HepG2 (cell line): ENCODE results near the gene NPBWR2. TPM values are rescaled to one million over a fixed set of nuclear protein-coding genes. Genes with fewer than 3 reads are reported as not detected.

Experiments used
- ATAD3A ChIP-seq: sonication (generic); formaldehyde crosslinking; IDR thresholded peaks from 2 replicates; pipeline ENCODE4 v1.4.0; 2020; ENCODE audit warnings: missing genetic modification reagents
- CENPT ChIP-seq: sonication (generic); formaldehyde crosslinking; IDR thresholded peaks from 2 replicates; pipeline ENCODE4 v1.8.0; 2022; ENCODE audit warnings: low read depth, mild to moderate bottlenecking, moderate library complexity, missing genetic modification reagents
- CENPX ChIP-seq: sonication (generic); formaldehyde crosslinking; IDR thresholded peaks from 2 replicates; pipeline ENCODE4 v1.9.0; 2021; ENCODE audit warnings: mild to moderate bottlenecking, missing genetic modification reagents, moderate library complexity
- CHCHD3 ChIP-seq: sonication (generic); formaldehyde crosslinking; IDR thresholded peaks from 2 replicates; pipeline ENCODE4 v1.8.0; 2022; ENCODE audit warnings: mild to moderate bottlenecking, missing genetic modification reagents, moderate library complexity
- CHD4 ChIP-seq: fragments of 200-600 bp; sonication (generic); IDR thresholded peaks from 2 replicates; pipeline ENCODE4 v1.7.0; 2017; ENCODE audit warnings: mild to moderate bottlenecking, low read length, borderline replicate concordance
- HNF4G ChIP-seq, 2 experiments: sonication (generic) in 1 of 2; formaldehyde crosslinking in 1 of 2; IDR thresholded peaks; 2 replicates each; pipeline versions ENCODE4 v1.4.0 to v1.6.1; 2011 to 2020; ENCODE audit warnings: borderline replicate concordance in 2 of 2, low read depth in 2 of 2, mild to moderate bottlenecking in 2 of 2, low read length in 1 of 2, missing genetic modification reagents in 1 of 2, moderate library complexity in 1 of 2
- HOXA9 ChIP-seq: sonication (generic); formaldehyde crosslinking; IDR thresholded peaks from 2 replicates; pipeline ENCODE4 v1.8.1; 2022; ENCODE audit warnings: missing genetic modification reagents, mild to moderate bottlenecking, moderate library complexity, borderline replicate concordance
- MBNL3 ChIP-seq: fragments of 250-450 bp; sonication (Bioruptor Pico); conservative IDR thresholded peaks from 2 replicates; pipeline ENCODE4 v1.8.0; 2022; ENCODE audit warnings: mild to moderate bottlenecking, inconsistent platforms
- MED1 ChIP-seq: sonication (generic); formaldehyde crosslinking; IDR thresholded peaks from 2 replicates; pipeline ENCODE4 v1.4.0; 2020; ENCODE audit warnings: missing genetic modification reagents
- NR3C1 ChIP-seq: sonication (generic); formaldehyde crosslinking; IDR thresholded peaks from 2 replicates; pipeline ENCODE4 v1.4.0; 2020; ENCODE audit warnings: missing genetic modification reagents
- PHB2 ChIP-seq: fragments of 450-650 bp; IDR thresholded peaks from 2 replicates; pipeline ENCODE4 v1.6.1; 2018; ENCODE audit not compliant: partially characterized antibody
- TEAD2 ChIP-seq: sonication (generic); formaldehyde crosslinking; IDR thresholded peaks from 2 replicates; pipeline ENCODE4 v1.9.0; 2021; ENCODE audit warnings: missing genetic modification reagents
- TOE1 ChIP-seq: sonication (generic); formaldehyde crosslinking; IDR thresholded peaks from 2 replicates; pipeline ENCODE4 v1.4.0; 2020; ENCODE audit warnings: mild to moderate bottlenecking, missing genetic modification reagents
- ZBTB7B ChIP-seq: sonication (generic); formaldehyde crosslinking; IDR thresholded peaks from 2 replicates; pipeline ENCODE4 v1.4.0; 2020; ENCODE audit warnings: missing genetic modification reagents
- ZNF260 ChIP-seq: sonication (generic); formaldehyde crosslinking; IDR thresholded peaks from 2 replicates; pipeline ENCODE4 v1.4.0; 2020; ENCODE audit warnings: missing genetic modification reagents, low read depth, mild to moderate bottlenecking, borderline replicate concordance
- ZNF264 ChIP-seq: sonication (generic); formaldehyde crosslinking; IDR thresholded peaks from 2 replicates; pipeline ENCODE4 v1.4.0; 2020; ENCODE audit warnings: missing genetic modification reagents
- polyA plus RNA-seq, 8 experiments: library from polyadenylated mRNA; depleted of rRNA in 3 of 8; stranded (reverse) in 7 of 8; unstranded in 1 of 8; fragments of >200 nt; fragmentation: Illumina TruSeq in 4 of 8; extraction: Trizol in 4 of 8; gene quantifications; 2 replicates each; pipeline versions ENCODE4 v1.2.1 to v1.2.3, GENCODE V29; 2011 to 2016; ENCODE audit warnings: low read depth in 4 of 8, missing spikeins in 1 of 8, mixed read lengths in 1 of 8; ENCODE audit not compliant: insufficient read depth in 1 of 8
- total RNA-seq, 5 experiments: library from RNA; depleted of rRNA; stranded (reverse); fragments of >200 nt; fragmentation: Illumina TruSeq; extraction: Trizol; gene quantifications; 2 replicates each; pipeline ENCODE4 v1.2.3, GENCODE V29; 2016; ENCODE audit warnings: low read depth in 1 of 5
- TF ChIP-seq, protein P1 (sequence below): sonication (generic); formaldehyde crosslinking; IDR thresholded peaks from 2 replicates; pipeline ENCODE4 v1.5.0; 2020; ENCODE audit warnings: mild to moderate bottlenecking, missing genetic modification reagents
- TF ChIP-seq, protein P2 (sequence below): sonication (generic); formaldehyde crosslinking; IDR thresholded peaks from 2 replicates; pipeline ENCODE4 v1.9.0; 2021; ENCODE audit warnings: missing genetic modification reagents, mild to moderate bottlenecking, borderline replicate concordance
- TF ChIP-seq, protein P3 (sequence below): sonication (generic); formaldehyde crosslinking; IDR thresholded peaks from 2 replicates; pipeline ENCODE4 v1.5.0; 2020; ENCODE audit warnings: missing genetic modification reagents, mild to moderate bottlenecking, borderline replicate concordance
- TF ChIP-seq, protein P4 (sequence below): sonication (generic); formaldehyde crosslinking; IDR thresholded peaks from 2 replicates; pipeline ENCODE4 v1.4.0; 2020; ENCODE audit warnings: missing genetic modification reagents, low read depth, mild to moderate bottlenecking, borderline replicate concordance
- TF ChIP-seq, protein P5 (sequence below): sonication (generic); formaldehyde crosslinking; conservative IDR thresholded peaks from 2 replicates; pipeline ENCODE4 v1.8.0; 2022; ENCODE audit warnings: mild to moderate bottlenecking, moderate library complexity, missing genetic modification reagents

The NPBWR2 gene
- total and polyA plus RNA-seq, 2 of the 13 experiments (the other 11 are each of a cell fraction or from before 2014, with no cell fraction given): not detected

DNA sequence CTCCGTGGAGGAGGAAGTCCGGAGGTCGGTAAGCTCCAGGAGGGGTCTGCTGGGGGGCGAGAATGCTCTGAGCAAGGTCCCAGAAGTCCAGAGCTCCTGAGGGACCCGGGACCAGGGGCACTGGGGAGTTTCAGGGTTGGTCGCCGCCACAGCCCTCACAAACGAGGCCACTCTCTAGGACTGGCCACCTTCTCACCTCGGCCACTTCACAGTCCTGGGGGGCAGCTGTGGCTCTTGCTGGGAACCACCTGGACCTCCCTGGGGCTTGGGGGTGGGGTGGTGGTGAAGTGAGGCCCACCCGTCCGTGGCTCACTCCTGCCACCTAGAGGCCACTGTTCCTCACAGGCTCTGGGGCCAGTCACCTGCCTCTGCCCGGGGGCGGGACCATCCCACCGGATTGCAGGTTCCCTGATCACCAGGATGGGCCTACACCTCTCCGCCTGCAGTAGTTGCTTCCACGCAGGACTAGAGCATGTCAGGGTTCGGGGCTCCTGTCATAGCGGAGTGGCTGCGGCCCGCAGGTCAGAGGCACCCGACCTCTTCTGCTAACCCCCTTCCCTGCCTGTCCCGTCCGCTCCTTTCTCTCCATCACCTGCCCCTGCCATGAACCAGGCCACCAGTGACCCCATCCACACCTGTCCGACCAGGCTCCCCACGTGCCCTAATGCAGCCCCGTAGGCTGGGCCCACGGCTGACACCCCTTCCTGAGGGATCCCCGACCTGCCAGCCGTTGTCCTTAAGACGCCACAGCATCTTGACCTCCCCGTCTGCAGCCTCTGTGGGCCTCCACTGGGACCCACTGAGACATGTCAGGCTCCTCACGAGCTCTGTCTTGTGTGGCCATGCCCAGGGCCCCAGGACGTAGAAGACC is 49.5 kb downstream of the NPBWR2 start (continued):
- TF ChIP-seq, protein P1, sequence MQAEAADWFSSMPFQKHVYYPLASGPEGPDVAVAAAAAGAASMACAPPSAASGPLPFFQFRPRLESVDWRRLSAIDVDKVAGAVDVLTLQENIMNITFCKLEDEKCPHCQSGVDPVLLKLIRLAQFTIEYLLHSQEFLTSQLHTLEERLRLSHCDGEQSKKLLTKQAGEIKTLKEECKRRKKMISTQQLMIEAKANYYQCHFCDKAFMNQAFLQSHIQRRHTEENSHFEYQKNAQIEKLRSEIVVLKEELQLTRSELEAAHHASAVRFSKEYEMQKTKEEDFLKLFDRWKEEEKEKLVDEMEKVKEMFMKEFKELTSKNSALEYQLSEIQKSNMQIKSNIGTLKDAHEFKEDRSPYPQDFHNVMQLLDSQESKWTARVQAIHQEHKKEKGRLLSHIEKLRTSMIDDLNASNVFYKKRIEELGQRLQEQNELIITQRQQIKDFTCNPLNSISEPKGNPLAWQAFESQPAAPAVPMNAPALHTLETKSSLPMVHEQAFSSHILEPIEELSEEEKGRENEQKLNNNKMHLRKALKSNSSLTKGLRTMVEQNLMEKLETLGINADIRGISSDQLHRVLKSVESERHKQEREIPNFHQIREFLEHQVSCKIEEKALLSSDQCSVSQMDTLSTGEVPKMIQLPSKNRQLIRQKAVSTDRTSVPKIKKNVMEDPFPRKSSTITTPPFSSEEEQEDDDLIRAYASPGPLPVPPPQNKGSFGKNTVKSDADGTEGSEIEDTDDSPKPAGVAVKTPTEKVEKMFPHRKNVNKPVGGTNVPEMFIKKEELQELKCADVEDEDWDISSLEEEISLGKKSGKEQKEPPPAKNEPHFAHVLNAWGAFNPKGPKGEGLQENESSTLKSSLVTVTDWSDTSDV: peak; percentile 73; the same call in 1 of the 2 replicates
- peak; percentile 33; the same call in 1 of the 2 replicates for TF ChIP-seq ZNF264 (CRISPR knock-in tag)
- TF ChIP-seq HOXA9: no peak
- TF ChIP-seq CENPX (CRISPR knock-in tag): no peak
- TF ChIP-seq, protein P2, sequence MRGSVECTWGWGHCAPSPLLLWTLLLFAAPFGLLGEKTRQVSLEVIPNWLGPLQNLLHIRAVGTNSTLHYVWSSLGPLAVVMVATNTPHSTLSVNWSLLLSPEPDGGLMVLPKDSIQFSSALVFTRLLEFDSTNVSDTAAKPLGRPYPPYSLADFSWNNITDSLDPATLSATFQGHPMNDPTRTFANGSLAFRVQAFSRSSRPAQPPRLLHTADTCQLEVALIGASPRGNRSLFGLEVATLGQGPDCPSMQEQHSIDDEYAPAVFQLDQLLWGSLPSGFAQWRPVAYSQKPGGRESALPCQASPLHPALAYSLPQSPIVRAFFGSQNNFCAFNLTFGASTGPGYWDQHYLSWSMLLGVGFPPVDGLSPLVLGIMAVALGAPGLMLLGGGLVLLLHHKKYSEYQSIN (CRISPR knock-in tag): no peak
- no peak for TF ChIP-seq CENPT
- TF ChIP-seq, protein P3, sequence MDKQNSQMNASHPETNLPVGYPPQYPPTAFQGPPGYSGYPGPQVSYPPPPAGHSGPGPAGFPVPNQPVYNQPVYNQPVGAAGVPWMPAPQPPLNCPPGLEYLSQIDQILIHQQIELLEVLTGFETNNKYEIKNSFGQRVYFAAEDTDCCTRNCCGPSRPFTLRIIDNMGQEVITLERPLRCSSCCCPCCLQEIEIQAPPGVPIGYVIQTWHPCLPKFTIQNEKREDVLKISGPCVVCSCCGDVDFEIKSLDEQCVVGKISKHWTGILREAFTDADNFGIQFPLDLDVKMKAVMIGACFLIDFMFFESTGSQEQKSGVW (CRISPR knock-in tag): no peak
- TF ChIP-seq ZBTB7B (CRISPR knock-in tag): peak; percentile 97
- TF ChIP-seq CHD4: no peak; the same call in 1 of the 2 replicates
- no peak for TF ChIP-seq NR3C1 (CRISPR knock-in tag)
- TF ChIP-seq, protein P4, sequence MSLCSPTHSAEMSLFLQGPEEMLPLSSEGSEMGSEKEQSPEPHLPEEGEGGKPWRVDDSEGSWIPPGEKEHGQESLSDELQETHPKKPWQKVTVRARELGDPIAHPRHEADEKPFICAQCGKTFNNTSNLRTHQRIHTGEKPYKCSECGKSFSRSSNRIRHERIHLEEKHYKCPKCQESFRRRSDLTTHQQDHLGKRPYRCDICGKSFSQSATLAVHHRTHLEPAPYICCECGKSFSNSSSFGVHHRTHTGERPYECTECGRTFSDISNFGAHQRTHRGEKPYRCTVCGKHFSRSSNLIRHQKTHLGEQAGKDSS (CRISPR knock-in tag): peak; percentile 72; the same call in 1 of the 2 replicates
- TF ChIP-seq HNF4G (IDR thresholded peaks at IDR 0.05; ENCODE audit: borderline replicate concordance, low read depth, low read length): no peak; the same call in 1 of the 2 replicates
- TF ChIP-seq HNF4G (CRISPR knock-in tag; IDR thresholded peaks at IDR 0.05; ENCODE audit: borderline replicate concordance, low read depth): no peak
- TF ChIP-seq PHB2: no peak
- no peak; the same call in none of the 2 replicates for TF ChIP-seq ATAD3A (CRISPR knock-in tag)
- no peak for TF ChIP-seq ZNF260 (CRISPR knock-in tag)
- TF ChIP-seq TOE1 (CRISPR knock-in tag): no peak
- TF ChIP-seq MBNL3 (CRISPR knock-in tag): no peak
- peak; percentile 69 for TF ChIP-seq MED1
- TF ChIP-seq TEAD2: no peak
- TF ChIP-seq, protein P5, sequence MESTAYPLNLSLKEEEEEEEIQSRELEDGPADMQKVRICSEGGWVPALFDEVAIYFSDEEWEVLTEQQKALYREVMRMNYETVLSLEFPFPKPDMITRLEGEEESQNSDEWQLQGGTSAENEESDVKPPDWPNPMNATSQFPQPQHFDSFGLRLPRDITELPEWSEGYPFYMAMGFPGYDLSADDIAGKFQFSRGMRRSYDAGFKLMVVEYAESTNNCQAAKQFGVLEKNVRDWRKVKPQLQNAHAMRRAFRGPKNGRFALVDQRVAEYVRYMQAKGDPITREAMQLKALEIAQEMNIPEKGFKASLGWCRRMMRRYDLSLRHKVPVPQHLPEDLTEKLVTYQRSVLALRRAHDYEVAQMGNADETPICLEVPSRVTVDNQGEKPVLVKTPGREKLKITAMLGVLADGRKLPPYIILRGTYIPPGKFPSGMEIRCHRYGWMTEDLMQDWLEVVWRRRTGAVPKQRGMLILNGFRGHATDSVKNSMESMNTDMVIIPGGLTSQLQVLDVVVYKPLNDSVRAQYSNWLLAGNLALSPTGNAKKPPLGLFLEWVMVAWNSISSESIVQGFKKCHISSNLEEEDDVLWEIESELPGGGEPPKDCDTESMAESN (CRISPR knock-in tag): 0 out of 2 replicates have a peak, but pooled peaks have one; percentile 41
- TF ChIP-seq CHCHD3 (CRISPR knock-in tag): peak; percentile 65; the same call in 1 of the 2 replicates
